ENCODE measurements around the gene TRAPPC6A.
"Not testable (repeated sequence)": the region's sequence is repeated elsewhere in the genome, so short reads cannot be mapped to it uniquely, and the experiment has no call there.

Gene TRAPPC6A

GRCh38 chr19:45125975-45126493 lies 52.0 kb downstream of the TRAPPC6A start:
- DNase-seq, result peak; percentile 45

GRCh38 chr19:45125360-45125759 lies 52.7 kb downstream of the TRAPPC6A start:
- DNase-seq, result no peak

GRCh38 chr19:45124021-45124420 lies 54.0 kb downstream of the TRAPPC6A start:
- no peak for DNase-seq

GRCh38 chr19:45123440-45123850 lies 54.6 kb downstream of the TRAPPC6A start:
- no peak for DNase-seq

GRCh38 chr19:45122832-45123231 lies 55.2 kb downstream of the TRAPPC6A start:
- no peak for DNase-seq

GRCh38 chr19:45121827-45122345 lies 56.2 kb downstream of the TRAPPC6A start:
- DNase-seq, result no peak

- no peak for DNase-seq
These were observed 58.5 kb downstream of the TRAPPC6A start for GRCh38 chr19:45119582-45119981.

GRCh38 chr19:45118591-45119355 lies 59.3 kb downstream of the TRAPPC6A start:
- DNase-seq, result not testable (repeated sequence)

GRCh38 chr19:45118106-45118505 lies 59.9 kb downstream of the TRAPPC6A start:
- no peak for DNase-seq

GRCh38 chr19:45117671-45118070 lies 60.4 kb downstream of the TRAPPC6A start:
- DNase-seq, result no peak

GRCh38 chr19:45117167-45117594 lies 60.9 kb downstream of the TRAPPC6A start:
- DNase-seq, result peak; percentile 17

- no peak for DNase-seq
These were observed 62.0 kb downstream of the TRAPPC6A start for GRCh38 chr19:45115809-45116615.

- DNase-seq, result no peak
These were observed 63.9 kb downstream of the TRAPPC6A start for GRCh38 chr19:45114116-45114515.

- DNase-seq, result no peak
These were observed 64.4 kb downstream of the TRAPPC6A start for GRCh38 chr19:45113628-45114027.
